GM18517 (cell line): ENCODE measurements around the gene KRT16.
"Not testable (repeated sequence)": the region's sequence is repeated elsewhere in the genome, so short reads cannot be mapped to it uniquely, and the experiment has no call there.

ENCODE experiments used
- ATAC-seq: cut with Tn5 transposase; IDR thresholded peaks from one replicate; pipeline ENCODE4 v1.9.1; 2021; ENCODE audit warnings: mild to moderate bottlenecking, moderate library complexity; ENCODE audit not compliant: unreplicated experiment

Gene KRT16

DNA sequence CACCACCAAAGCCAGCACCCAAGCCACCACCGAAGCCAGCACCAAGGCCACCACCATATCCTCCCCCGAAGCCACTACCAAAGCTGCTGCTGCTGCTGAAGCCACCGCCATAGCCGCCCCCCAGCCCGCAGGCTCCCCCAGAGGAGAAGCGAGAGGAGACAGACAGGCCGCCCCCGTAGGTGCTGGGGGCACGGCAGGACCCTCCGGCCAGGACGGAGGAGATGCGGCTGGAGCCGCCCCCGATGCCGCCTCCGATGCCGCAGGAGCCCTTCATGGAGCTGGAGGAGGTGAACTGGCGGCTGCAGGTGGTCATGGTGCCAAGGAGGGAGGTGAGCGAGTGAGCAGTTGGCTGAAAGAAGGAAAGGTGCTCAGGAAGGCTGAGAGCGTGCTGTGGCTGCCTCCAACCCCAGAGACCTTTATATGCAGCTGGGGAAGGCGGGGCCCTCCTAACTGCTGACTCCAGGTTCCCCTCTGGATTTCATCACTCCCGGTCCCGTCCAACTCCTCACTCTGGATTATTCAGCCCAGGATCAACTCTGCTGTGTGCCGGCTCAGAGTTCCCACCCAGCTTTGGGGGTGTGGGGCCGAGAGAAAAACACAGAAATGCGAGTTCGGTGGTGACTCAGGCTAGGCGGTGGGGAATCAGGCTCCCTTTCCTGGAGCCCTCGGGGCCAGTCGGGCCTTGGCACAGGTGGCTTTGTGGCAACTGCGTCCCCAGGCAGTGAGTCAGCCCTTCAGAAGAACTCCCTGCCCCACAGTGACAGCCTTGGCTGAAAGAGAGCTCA, at the start of gene KRT16:
TSS of gene KRT16 (minus strand) at position 392 of the 785 bp plus-strand sequence. CDS start at position 313, 79 bp downstream.
- not testable (repeated sequence) for ATAC-seq

DNA sequence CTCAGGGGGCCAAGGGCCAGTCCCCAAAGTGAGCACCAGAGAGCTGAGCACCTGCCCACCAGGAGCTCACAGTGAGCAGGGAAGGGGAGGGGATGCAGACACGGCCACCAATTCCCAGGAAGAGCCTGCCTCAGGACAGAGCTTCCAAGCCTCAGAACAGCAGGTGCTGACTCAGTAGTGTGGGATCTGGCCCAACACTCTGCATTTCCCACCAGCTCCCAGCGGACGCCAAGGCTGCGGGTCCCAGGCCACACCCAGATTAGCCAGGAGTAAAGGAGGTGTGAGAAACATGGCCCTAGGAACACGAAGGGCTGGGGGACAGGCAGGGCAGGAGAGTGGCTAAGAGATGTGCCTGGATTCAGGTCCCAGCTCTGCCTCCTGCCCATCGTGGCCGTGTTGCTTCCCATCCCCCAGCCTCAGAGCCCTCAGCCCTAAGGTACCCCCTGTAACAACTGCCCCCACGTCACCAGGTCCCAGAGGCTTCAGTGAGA, 47.7 kb upstream of the KRT16 start:
- no peak for ATAC-seq

DNA sequence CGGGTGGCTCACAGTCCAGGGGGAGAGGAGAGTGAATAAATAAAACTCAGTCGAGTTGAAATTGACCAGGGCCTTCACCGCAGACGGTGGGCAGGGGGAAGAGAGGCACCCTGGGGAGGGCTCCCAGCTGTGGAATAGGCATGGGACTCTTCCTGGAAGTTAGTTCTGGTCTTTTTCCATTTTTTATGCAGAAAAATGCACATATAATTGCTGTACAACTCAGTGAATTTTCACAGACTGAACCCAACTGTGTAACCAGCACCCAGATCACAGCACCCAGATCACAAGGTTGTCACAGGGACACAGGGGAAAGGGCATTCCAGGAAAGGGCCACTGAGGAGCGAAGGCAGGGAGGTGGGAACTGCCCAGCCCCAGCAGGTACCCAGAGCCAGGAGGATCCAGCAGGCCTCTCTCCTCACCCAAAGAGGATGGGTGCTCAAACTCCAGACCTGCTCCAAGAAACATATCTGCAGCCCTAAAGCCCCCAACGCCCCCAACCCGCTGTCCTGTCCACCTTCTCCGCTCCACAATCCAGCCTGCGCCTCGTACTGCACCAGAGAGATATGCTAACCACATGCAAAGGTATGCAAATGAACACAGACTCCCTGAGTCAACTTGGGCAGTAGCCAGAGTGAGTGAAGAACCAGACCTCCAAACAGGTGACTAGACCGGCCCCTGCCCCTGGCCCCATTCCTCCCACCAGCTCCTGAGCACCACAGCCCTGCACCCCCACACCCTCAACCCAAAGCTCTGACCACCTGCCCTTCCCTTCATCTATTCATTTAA, 47.1 kb upstream of the KRT16 start:
- ATAC-seq, result no peak

DNA sequence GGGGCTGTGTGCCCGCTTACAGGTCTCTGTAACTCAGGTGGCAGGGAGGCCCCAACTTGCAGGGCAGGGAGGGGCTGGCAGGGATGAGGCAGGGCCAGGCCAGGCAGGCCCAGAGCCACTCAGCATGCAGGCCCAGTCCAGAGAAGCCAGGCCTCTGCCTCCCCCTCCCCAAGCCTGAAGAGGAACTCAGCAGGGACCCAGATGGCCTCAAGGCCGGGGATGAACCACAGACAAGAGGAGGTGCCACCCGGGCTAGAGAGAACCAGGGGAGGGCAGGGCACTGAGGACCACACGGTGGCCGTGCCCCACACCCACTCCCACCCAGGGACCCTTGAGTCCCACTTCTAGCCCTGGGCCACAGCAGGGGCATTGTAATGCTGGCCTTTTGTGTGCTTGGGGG, 46.3 kb upstream of the KRT16 start:
- no peak for ATAC-seq

DNA sequence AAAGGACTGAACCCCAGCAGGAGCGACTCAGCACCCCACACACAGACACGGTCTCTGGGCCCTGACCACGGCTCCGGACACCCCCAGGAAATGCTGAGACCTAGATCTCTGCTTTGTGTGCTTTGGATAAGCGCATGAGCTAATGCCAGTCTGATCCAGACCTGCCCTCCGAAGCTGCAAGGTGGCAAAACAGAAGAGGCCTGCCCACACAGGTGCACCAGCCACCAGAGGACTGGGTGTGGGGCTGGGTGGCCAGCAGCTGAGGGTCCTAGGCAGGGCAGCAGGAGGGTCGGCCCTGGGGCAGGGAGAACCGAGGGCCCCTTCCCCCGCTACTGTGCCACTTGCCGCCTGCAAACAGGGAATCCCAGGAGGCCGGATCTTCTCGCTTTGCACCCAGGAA, 45.4 kb upstream of the KRT16 start:
- no peak for ATAC-seq

DNA sequence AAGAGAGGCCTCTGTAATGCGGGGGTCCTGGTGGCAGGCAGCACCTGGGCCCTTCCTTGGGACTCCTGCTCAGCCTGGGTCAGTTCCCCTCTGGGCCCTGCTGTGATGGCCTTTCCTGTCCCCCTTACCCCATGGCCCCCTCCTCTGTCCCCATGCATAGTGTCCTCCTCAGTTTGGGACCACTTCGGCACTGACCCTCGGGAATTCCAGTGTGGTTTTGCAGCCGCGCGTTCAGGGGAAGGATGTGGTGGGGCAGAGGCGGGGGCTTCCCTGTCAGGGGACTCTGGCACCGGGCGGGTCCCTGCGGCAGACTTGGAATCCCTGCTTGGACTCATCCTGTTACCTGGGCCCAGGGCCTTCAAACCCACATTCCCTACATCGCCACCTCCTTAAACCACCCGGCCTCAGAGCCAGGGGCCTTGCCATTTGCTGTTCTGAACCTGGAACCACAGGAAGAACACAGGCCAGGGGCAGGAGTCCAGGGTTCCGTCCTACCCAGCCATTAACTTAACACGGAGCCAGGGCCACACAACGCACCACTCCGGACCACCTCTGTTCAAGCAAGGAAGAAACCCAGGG, 44.7 kb upstream of the KRT16 start:
- ATAC-seq, result no peak

DNA sequence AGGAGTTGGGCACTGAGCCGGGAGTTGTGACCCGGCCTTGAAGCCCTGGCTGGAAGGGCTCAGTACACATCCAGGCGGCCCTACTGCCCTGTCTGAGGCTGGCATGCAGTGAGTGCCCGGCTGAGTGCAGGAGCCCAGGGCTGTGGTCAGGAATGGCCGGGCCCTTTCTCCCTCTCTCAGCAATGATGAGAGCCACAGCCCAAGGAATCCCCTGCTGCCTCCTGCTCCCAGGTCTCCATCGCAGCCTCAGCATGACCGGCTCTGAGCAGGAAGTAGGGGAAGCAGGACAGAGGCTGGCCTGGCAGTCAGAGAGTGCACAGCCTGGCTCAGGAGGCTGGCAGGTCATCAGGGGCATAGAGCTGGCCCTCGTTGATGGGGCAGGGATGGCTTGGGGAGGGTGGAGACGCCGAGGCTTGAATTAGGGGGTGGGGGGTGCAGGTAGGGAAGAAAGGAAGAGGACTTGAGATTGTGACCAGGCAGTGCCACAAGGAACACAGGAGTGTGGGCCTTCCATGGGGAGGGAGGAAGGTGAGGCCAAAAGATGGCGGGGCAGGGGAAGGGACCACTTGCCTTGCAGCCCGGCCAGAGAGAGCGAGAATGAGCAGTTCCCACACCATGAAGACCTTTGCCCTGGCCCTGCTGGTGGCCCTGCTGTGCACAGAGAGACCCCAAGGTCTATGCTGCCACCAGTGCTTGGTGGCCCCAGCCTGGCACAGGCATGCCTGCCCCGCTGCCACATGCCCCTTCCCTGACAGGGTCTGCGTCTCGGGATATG, 43.9 kb upstream of the KRT16 start:
- ATAC-seq, result no peak

DNA sequence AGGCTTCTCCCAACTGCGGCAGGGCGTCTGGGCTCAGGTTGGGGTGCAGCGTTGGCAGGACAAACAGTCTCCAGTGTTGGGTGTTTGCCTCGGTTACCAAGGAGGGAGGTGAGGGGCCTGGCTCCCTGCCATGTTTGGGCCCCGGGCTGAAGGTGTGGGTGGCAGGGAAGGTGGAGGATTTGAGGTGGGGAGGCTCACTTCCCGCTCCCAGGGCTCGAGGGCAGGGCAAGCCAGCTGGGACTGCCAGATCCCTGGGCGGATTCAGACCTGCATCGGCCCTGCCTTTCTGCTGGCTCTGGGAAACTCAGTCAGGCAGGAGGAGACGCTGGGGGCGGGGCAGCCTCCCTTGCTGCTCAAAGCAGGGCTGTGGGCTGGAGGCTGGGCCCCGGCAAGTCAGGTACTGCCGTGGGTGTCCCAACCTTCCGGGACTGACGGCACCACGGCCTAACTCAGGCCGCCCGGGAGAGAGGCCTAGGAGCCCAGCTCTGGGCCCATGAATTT, 43.1 kb upstream of the KRT16 start:
- ATAC-seq, result no peak

DNA sequence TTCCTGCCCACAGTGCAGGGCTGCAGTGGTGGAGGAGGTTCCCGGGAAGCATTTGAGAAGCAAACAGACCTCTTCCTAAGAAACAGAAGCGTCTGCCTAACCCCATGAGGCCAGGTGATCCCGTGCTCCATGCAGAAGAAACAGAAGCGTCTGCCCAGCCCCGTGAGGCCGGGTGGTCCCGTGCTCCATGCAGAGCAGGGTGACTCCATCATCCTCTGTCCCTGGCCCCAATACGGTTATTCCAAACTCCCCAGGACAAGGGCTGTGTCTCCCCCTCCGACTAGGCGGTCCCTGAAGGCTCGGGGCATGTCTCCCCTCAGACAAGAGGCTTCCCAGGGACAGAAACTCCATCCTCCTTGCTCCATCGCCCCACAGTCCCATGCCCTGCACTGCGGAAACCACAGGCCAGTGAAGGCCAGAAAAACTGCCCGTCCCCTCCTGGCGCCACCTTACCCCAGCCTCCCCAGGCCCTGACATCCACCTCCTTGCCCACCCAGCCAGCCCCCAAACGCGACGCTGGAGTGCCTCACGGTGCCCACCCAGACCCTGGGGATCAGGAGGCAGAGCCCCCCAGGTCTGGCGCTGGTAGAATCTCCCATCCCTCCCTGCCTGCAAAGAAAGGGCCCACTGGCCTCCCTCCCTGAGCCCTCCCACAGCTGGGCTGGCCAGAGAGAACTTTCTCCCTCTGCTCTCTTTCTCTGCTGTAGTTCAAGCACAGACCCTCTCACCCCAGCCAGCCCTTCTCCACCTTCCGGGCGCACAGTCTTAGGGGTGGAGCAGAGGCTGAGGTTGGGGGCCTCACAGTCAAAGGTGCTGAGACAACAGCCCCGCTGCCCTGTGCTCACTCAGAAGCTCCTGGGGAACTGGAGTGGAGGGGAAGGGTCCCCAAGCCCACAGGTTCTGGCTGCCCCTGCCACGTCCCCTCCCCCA, 42.4 kb upstream of the KRT16 start:
- ATAC-seq, result no peak

DNA sequence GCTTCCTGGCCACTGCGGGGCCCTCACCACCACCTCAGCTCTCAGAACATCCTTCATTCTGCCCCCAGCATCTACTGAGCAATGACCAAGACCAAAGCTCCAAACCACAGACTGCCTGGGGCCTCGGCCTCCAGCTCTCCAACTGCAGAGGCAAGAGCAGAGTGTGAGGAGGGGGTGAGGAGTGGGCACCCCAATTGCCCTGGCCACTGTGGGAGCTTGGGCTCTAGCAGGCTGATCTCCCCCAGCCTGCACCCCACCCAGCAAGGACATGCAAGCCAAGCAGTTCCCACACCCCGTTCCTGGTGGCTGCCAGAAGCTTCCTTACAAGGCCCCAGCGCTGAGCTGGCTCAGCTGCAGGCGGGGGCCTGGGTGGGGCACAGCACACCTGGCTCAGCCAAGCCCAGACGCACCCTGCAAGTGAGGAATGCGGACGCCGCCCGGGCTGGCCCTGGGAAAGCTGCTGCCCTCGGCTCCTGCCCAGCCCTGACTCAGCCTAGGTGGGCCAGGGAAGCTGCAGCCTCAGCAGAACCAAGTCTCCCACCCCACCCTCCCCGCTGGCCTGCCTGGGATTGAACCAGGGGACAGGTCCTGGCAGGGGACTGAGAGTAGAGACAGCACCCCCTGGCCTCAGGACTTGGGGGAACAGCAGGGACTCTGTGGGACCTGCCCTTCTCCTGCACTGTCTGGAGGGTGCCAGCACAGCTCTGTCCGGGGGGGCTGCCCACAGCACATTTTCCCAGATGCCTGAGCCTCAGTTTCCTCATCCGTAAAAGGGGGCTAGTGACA, 41.5 kb upstream of the KRT16 start:
- ATAC-seq, result no peak

DNA sequence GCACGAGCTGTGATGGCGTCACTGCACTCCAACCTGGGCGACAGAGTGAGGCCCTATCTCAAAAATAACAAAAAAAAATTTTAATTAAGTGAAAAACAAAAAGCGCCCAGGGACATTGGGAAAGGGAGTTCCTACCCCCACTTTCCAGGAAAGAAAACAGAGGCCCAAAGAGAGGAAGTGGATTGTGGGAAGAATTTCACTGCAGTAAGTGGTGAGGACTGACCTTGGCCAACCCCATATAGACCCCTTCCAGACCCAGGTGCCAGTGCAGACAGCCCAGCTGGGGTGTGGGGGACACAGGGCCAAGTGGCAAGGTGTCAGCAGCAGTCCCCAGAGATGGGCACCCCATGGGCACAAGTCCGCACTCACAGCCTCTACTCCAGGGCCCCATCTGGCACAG, 40.9 kb upstream of the KRT16 start:
- ATAC-seq, result no peak

DNA sequence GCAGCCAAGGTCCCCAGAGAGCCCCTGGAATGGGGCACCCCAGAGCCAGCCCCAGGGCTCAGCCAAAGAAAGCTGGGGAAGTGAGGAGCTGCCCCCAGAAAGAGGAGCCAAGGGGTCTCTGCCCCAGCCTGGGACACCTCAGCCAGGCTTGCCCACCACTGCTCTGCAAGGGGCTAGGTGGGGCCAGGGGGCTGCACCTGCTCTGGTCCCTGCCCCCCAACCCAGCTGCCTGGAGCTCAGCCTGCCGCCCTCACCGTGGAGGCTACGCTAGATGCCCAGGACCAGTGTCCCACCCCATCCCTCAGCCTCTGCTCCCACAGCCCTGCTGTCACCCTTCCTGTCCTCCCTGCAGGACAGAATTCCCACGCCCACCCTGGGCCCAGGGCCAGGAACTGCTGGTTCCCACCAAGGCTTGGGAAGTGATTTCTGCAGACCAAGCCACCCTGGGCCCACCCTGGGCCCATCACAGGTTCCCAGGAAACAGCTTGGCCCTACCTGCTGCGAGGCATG, 39.9 kb upstream of the KRT16 start:
- ATAC-seq, result no peak

DNA sequence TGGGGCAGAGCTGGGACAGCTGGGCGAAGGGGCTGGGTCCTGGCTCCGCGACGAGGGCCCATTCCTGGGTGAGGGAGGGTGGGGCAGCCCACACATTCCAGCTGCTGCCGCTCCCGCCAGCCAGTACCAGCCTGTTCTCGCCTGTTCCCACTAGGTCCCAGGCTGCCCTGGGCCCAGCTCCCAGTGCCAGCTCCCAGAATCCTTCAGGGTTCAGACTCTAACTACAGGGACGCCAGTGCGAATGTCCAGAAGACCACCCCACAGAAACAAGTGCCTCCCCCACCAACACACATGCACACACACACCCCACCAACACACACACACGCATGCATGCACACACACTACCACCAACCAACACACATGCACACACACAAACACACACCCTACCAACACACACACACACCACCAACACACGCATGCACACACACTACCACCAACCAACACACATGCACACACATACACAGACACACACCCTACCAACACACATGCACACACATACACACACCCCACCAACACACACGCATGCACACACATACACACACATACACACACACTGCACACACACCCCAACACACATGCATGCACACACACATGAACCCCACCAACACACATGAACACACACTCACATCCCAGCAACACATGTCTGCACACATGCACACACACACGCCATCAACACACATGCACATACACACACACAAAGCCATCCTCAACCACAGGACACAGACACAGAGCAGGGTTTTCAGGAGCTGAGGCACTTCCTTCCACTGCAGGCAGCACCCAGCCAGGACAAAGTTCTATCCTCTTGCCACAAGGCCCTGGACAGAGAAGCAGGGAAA, 39.3 kb upstream of the KRT16 start:
- ATAC-seq, result no peak

DNA sequence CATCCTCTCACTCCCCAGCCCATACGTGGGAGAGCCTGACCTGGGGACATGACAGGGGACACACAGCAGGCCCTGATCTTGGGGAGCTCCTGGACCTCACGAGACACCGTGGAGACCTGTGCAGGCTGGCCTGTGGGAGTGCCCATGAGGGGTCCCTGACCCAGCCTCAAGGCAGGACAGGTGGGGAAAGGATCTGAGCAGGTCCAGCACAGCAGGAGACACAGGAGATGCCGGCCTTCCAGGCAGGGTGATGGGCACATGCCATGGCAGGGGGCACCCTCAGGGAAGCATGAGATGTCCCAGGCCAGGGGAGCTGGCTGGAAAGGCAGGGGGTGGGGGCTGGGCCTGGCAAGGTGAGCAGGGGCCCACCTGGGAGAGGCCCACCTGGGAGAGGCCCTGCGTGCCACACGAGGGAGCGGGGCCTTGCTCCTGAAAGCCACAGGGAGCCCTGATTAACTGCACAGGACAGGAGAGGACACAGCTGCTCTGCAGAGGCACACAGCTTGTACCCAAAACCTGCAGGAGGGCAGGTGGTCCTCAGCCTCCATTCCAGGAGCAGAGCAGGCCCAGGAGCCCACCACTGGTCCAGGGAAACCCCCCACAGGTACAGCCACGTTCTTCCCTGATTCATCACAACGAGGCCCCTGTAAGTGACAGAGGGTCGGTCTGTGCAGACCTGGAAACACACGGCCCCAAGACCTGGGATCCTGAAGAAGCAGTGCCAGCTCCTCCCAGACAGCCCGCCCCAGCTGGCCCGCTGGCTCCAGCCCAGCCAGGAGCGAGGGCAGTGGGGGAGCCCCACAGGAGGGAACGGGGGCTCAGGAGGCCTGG, 38.4 kb upstream of the KRT16 start:
- ATAC-seq, result no peak

DNA sequence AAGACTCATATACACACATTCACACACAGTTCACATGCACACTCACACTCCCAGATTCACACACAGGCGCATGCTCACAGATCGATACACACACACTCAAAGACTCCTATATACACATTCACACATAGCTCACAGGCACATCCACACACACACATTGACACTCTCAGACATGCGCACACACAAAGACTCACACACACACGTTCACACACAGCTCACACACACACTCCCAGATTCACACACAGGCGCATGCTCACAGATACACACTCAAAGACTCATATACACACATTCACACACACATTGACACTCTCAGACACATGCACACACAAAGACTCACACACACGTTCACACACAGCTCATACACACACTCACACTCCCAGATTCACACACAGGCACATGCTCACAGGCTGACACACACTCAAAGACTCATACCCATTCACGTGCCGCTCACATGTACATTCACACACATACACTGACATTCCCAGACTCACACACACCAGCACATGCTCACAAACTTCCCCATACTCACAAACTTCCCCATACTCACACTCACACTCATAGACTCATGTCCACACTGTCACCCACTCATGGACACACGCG, 37.5 kb upstream of the KRT16 start:
- no peak for ATAC-seq

DNA sequence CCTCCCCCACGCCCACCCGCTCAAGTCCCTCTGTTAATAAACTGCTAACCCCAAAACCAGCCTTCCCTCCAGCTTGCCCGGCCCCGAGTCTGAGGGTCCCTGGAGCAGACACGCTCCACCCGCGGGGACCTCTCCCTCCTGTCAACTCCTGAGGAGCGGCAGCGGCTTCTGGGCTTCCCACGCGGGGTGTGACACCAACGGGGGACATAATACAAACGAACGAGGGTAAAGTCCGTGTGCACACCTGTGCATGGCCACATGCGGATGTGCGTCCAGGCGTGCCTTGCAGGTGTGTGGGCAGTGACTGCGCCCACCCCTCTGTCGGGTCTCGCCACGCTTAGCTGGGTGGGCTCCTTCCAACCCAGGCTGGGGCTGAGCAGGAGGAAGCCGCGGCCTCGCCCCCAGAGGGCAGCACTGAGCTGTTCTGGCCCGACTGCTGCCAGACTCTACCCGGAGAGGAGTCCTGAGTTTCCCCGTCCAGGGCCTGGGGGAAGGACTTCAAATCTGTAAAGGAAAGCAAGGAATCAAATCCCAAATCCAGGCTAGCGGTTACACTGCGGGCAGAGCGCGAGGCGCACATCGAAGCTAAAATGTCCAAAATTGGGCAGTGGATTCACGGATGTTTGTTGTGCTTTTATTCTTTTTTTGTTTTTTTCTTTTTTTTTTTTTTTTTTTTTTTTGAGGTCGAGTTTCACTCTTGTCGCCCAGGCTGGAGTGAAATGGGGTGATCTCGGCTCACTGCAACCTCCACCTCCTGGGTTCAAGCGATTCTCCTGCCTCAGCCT, 36.0 kb upstream of the KRT16 start:
- ATAC-seq, result no peak
